ENCODE data around the gene GLYATL3. TPM values are rescaled to one million over a fixed set of nuclear protein-coding genes. Genes with fewer than 3 reads are reported as not detected.

GLYATL3 gene
- total and polyA plus RNA-seq, 10 of the 15 experiments (the other 5 are each of a cell fraction or from before 2014, with no cell fraction given): not detected

DNA sequence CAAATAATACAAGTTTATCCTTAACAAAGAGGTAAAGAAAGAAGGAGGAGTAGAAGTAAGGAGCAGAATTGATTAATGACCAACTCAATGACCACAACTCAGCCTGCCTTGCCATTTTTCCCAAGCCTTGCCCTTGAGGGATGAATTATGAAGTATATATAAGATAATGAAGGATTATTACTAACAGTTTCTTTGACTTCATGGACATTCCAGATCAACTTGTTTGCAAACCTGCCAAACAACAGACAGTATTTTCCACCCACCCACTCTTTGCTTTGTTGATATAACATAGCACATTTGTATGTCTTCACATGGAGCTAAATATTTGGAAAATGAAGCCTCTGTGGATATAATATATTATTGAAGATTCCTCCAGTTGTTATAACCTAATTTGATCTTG lies 40.9 kb downstream of the GLYATL3 start:
- POLR2A ChIA-PET: no interaction called here
- FAIRE-seq (no peak), ATAC-seq (no peak), DNase-seq (ENCODE audit: low read depth, low spot score) (no peak)
- Histone ChIP-seq H2AFZ (ENCODE audit: control insufficient read depth, low read depth, low read length) (no peak overlapping the region), H3K27me3 (replicated peaks in 1 of 2; ENCODE audit: control insufficient read depth in 2 of 2, insufficient read depth in 2 of 2, low read length in 1 of 2) (no peaks in the 10 kb centered on the region), H4K20me1 (ENCODE audit: control insufficient read depth, insufficient read depth) (no peaks in the 10 kb centered on the region), H3K4me3 (no peak overlapping the region), H3K4me1 (ENCODE audit: control insufficient read depth, insufficient read depth, low read length) (no peaks in the 10 kb centered on the region), H3K27ac (ENCODE audit: control insufficient read depth, insufficient read depth) (no peak overlapping the region), H3K4me2 (ENCODE audit: control insufficient read depth, insufficient read depth) (no peak overlapping the region), H3K79me2 (ENCODE audit: control insufficient read depth, insufficient read depth, low read length) (no peaks in the 10 kb centered on the region), H3K9ac (ENCODE audit: control insufficient read depth, insufficient read depth, low read length) (no peak overlapping the region), H3K36me3 (ENCODE audit: control insufficient read depth in 2 of 2, insufficient read depth in 2 of 2, low read length in 1 of 2) (no peaks in the 10 kb centered on the region), H3K9me3 (replicated peaks; ENCODE audit: control insufficient read depth, insufficient read depth, low read length) (no peaks in the 10 kb centered on the region)
- intact Hi-C loops (cut with micrococcal nuclease; ENCODE audit: unreplicated experiment): no loop called here
- in situ Hi-C loops (cut with MboI): no loop called here
- BruUV-seq (replicated peaks): no TSS peak
- CTCF ChIA-PET: interaction anchor here (3.9 kb wide), 1 partner anchor 9 kb away, joined by 17 read pairs; no protein-coding TSS in a partner anchor
- TF ChIP-seq IKZF2 (IDR thresholded peaks at IDR 0.05) (no peak), GATAD2B (conservative IDR thresholded peaks at IDR 0.05; ENCODE audit: low read depth) (no peak), RAD21 (IDR thresholded peaks at IDR 0.05; ENCODE audit: insufficient read depth, low read depth, low read length) (no peak)
- TF ChIP-seq, protein P1, sequence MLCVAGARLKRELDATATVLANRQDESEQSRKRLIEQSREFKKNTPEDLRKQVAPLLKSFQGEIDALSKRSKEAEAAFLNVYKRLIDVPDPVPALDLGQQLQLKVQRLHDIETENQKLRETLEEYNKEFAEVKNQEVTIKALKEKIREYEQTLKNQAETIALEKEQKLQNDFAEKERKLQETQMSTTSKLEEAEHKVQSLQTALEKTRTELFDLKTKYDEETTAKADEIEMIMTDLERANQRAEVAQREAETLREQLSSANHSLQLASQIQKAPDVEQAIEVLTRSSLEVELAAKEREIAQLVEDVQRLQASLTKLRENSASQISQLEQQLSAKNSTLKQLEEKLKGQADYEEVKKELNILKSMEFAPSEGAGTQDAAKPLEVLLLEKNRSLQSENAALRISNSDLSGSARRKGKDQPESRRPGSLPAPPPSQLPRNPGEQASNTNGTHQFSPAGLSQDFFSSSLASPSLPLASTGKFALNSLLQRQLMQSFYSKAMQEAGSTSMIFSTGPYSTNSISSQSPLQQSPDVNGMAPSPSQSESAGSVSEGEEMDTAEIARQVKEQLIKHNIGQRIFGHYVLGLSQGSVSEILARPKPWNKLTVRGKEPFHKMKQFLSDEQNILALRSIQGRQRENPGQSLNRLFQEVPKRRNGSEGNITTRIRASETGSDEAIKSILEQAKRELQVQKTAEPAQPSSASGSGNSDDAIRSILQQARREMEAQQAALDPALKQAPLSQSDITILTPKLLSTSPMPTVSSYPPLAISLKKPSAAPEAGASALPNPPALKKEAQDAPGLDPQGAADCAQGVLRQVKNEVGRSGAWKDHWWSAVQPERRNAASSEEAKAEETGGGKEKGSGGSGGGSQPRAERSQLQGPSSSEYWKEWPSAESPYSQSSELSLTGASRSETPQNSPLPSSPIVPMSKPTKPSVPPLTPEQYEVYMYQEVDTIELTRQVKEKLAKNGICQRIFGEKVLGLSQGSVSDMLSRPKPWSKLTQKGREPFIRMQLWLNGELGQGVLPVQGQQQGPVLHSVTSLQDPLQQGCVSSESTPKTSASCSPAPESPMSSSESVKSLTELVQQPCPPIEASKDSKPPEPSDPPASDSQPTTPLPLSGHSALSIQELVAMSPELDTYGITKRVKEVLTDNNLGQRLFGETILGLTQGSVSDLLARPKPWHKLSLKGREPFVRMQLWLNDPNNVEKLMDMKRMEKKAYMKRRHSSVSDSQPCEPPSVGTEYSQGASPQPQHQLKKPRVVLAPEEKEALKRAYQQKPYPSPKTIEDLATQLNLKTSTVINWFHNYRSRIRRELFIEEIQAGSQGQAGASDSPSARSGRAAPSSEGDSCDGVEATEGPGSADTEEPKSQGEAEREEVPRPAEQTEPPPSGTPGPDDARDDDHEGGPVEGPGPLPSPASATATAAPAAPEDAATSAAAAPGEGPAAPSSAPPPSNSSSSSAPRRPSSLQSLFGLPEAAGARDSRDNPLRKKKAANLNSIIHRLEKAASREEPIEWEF (IDR thresholded peaks at IDR 0.05; ENCODE audit: insufficient replicate concordance, low read depth, low read length): no peak
- SMC1A ChIA-PET (ENCODE audit: uncharacterized antibody, unreplicated experiment): interaction anchor here (1.1 kb wide), 1 partner anchor 8 kb away, joined by 7 read pairs; no protein-coding TSS in a partner anchor
- RAD21 ChIA-PET (ENCODE audit: unreplicated experiment): no interaction called here
